ENCODE results near the gene FAM163A.
"Not testable (repeated sequence)": the region's sequence is repeated elsewhere in the genome, so short reads cannot be mapped to it uniquely, and the experiment has no call there.

Gene FAM163A

GRCh38 chr1:179794669-179795068 is 51.6 kb downstream of the FAM163A start:
- no peak for DNase-seq

DNA sequence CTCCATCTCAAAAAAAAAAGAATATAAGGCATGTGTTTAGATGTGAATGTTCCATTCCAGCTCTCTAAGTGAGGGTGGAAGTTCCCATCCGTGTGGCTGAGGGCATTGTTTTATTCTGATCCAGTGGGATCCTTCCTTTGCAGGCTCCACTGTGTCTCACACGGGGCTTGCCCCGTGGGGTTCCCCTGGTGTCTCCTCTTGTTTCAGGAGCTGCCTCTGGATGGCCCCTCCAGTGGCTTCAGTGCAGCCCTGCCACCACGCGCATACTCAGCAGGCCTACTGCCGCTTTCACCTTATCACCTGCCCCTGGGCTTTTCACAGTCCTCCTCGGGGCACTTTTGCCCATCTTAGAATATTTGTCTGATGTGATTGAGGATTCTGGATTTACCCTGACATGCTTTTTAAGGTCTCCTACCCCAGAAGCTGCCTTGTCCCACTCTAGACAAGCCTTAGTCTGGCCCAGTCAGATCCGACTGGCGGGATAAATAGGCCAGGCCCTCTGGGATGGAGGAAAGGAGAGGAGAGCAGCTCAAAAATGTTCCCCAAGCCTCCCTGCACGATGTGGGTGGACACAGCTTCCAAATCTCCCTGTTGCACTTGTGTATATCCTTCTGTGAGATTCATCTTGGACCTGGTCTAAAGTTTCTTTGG is 55.2 kb downstream of the FAM163A start:
- DNase-seq = no peak

GRCh38 chr1:179798864-179799516 is 55.9 kb downstream of the FAM163A start:
- no peak for DNase-seq

DNA sequence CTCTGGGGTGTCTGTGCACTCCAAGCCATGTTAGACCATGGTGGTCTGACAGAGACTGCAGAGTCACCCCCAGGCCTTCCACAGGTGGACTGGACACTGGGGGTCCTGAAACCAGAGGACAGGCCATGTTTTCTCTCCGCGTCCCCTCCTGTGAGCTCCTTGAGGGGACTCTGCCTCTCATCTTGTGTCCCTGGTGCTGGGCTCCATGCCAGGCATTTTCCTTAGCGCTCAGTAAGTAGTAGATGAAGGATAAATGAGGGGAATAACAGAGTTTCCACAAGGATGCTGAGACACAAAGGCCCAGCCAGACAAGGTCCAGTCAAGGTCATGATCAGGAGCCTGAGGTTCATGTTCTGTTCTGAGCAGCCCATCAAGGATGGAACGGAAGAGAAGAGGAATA is 57.4 kb downstream of the FAM163A start:
- DNase-seq = no peak

DNA sequence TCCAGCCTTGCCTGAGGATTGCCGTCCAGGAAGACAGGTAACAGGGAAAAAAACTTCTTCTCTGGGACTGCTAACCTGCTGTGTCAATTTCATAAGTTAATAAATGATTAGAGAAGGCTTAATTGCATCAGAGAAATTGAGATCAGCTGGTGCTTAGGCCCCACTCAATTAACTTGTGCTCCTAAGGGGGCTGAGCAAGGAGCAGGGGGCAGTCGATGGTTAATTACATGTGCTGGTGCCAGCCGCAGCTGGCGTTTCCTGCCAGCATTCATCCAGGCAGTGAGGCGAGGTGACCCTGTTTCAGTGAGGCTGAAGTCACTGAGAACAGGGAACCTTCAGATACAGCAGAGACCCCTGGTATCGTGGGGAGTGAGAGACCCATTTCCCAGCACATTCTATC is 60.0 kb downstream of the FAM163A start:
- DNase-seq = no peak

DNA sequence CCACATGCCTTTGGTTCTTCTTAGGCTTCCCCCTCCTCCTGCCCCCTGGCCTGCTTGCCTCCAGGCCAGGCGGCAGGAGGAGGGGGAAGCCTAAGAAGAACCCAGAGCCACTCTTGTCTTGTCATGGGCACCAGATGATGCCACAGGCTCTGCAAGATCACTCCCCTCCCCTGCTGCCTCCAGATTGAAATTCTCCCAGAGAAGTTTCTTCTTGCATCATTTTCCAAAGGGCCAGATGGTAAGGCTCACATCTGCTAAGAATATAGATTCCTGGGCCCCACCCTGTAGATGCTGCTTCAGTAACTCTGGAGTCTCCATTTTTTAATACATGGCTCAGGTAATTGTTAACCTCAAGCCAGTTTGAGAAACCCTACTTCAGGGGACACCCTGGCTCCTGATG is 60.8 kb downstream of the FAM163A start:
- DNase-seq = no peak

GRCh38 chr1:179804417-179804816 is 61.3 kb downstream of the FAM163A start:
- DNase-seq = not testable (repeated sequence)

DNA sequence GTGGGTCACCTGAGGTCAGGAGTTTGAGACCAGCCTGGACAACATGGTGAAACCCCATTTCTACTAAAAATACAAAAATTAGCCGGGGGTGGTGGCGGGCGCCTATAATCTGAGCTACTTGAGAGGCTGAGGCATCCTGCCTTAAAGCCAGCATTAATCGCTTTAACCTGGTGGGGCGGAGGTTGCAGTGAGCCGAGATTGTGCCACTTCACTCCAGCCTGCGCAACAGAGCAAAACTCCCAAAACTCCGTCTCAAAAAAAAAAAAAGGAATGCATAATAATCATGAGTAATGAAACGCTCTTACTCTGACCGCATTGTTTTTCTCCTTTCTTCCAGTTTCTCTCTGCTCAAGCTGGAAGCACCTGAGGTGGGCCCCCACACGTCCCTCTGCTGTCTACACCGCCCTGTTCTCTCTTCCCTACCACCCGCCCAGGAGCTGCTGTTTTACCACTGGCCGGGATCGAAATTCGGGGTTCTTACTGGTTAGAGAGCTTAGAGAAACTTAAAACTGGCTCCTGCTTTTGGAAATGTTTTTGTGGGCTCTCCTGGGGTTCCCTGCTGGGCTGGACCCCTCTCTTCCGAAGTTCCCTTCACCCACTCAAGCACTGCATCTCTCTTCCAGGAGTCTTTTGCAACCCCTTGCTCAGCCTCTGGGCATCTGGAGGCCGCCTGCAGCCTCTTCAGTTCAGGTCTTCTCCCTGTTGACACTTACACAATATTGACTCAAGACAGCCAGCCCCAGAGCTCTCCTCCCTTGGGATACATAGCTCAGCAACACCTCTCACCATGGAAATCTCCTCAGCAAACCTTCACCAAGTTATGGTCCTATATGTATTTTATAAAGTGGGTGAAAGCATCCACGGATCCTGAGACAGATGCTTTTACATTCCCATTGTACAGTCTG is 62.5 kb downstream of the FAM163A start:
- no peak for DNase-seq

GRCh38 chr1:179806333-179806732 is 63.2 kb downstream of the FAM163A start:
- no peak for DNase-seq

- no peak for DNase-seq
These were observed 64.2 kb downstream of the FAM163A start for GRCh38 chr1:179807291-179807690.

GRCh38 chr1:179807691-179808485 is 64.8 kb downstream of the FAM163A start:
- no peak for DNase-seq

GRCh38 chr1:179808503-179808902 is 65.4 kb downstream of the FAM163A start:
- DNase-seq = no peak

DNA sequence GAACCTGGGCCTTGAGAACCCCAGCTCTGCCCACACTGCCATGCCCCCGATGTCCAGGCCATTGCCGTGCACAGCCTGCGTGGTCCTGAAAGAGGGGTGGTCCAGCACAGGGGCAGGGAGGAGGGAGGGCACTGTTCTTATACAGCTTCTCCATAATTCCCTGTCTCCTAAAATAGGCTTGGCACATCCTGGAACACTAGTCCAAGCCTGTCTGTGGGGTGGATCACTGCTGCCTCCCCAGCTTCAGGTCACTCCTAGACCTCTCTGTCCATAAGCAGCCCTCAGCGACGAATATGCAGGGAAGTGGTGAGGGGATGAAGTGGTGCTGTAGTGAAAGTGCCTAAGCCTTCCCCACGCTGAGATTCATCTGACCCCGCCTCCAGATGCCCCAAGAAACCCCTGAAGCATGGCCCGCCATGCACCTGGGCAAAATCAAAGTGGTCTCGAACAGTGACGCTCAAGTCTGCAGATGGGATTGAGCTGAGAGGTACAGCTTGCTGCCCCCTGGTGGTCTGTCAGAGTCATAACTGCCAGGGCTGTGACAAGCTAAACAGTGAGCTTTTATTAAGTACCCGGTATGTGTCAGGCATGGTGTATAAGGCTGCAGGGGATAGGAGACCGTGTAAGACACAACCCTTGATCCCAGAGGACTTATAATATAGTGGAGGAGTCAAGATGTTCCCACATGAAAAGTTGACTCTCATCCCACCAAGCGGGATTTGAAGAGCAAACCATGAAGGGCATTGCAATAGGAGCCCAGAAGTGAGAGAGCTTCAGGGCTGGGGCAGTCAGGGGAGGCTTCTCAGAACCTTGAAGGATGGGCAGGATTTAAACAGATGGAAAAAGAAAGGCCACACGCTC is 66.6 kb downstream of the FAM163A start:
- peak; percentile 52 for DNase-seq

- no peak for DNase-seq
These were observed 67.2 kb downstream of the FAM163A start for GRCh38 chr1:179810367-179810715.

- no peak for DNase-seq
These were observed 69.6 kb downstream of the FAM163A start for GRCh38 chr1:179812501-179813292.

DNA sequence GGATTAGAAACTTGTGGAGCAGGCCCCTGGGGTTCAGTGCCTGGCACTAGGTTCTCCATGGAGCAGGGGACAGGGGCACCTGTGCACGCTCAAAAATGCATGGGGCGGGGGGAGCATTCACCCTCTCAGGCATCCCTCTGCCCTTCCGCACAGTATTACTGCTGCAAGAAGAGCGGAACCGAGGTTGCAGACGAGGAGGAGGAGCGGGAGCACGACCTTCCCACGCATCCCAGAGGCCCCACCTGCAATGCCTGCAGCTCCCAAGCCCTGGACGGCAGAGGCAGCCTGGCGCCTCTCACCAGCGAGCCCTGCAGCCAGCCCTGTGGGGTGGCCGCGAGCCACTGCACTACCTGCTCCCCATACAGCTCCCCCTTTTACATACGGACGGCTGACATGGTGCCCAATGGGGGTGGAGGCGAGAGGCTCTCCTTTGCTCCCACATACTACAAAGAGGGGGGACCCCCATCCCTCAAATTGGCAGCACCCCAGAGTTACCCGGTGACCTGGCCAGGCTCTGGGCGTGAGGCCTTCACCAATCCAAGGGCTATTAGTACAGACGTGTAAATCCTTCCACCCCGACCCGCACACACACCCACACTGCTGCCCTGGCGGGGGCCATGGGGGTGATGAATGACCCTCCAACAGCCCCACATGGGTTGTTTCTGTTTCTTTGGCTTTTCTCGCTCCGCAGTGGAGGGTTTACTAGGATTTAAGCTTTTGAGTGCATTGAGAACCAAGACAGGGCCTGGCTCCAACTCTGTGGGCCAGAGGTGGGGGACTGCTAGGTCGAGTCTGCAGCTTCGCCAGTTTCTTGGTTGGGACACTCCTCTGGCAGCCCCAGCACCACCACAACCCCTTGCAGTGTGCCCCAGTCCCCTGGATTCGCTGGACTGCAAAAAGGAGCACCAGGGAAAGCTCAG is 70.8 kb downstream of the FAM163A start:
- no peak for DNase-seq

DNA sequence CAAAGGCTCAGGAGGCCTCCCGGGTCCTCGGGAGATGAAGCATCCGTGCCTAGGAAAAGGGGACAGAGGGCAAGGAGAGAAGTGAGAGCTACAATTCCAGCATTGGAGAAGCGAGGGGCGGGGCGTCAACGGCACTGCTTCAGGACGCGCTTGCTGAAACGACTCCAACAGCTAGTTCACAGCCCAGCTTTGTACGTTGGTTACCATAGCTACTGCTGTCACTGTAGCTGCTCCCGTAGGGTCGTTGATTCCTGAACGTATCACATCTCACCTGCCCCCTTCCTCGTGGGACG is 71.4 kb downstream of the FAM163A start:
- DNase-seq = no peak

DNA sequence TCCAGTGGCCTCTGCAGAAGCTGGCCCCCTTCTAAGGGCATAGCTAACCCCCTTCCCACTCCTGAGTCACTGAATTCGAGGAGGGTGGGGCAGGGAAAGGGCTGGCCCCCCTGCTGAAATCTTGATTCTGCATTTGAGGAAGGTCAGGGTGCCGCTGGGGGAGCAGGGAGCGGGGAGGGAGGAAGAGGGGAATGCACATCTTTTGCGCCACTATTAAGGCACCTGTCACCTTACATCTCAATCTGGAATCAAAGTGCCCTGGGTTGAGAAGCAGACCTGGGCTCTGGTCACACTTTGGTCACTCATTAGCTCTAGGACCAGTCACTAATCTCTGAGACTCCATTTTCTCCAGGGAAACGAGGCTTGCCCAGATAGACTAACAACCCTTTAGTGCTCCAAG is 72.5 kb downstream of the FAM163A start:
- no peak for DNase-seq

GRCh38 chr1:179816196-179816960 is 73.3 kb downstream of the FAM163A start:
- no peak for DNase-seq
